K562 (cell line): ENCODE measurements around the gene C6orf47. TPM values are rescaled to one million over a fixed set of nuclear protein-coding genes. Genes with fewer than 3 reads are reported as not detected.

Experiments used
- CAMTA2 ChIP-seq: fragments of 250-450 bp; sonication (Bioruptor Pico); conservative IDR thresholded peaks from 2 replicates; pipeline ENCODE4 v1.5.1; 2022
- DPF2 ChIP-seq: fragments of 450-650 bp; IDR thresholded peaks from 2 replicates; pipeline ENCODE4 v1.6.1; 2016
- MAFF ChIP-seq: IDR thresholded peaks from 2 replicates; pipeline ENCODE4 v1.6.1; 2012; ENCODE audit warnings: low read length, improper control_type of control experiment
- MEF2D ChIP-seq: conservative IDR thresholded peaks from 2 replicates; pipeline ENCODE4 v1.6.1; 2016; ENCODE audit warnings: low read depth, missing genetic modification characterization, missing compliant biosample characterization
- RBM25 ChIP-seq: fragments of 200-400 bp; formaldehyde crosslinking; IDR thresholded peaks from 2 replicates; pipeline ENCODE4 v1.6.1; 2018; ENCODE audit warnings: low read length, low read depth, moderate library complexity; ENCODE audit not compliant: severe bottlenecking
- RBM34 ChIP-seq: fragments of 200-400 bp; formaldehyde crosslinking; IDR thresholded peaks from 2 replicates; pipeline ENCODE4 v1.6.1; 2018; ENCODE audit warnings: low read length, borderline replicate concordance; ENCODE audit not compliant: insufficient read depth
- SIX5 ChIP-seq, 2 experiments: IDR thresholded peaks; 2 replicates each; pipeline ENCODE4 v1.6.1; 2011; ENCODE audit warnings: low read length in 2 of 2, borderline replicate concordance in 1 of 2, low read depth in 1 of 2, mild to moderate bottlenecking in 1 of 2, moderate library complexity in 1 of 2; ENCODE audit not compliant: insufficient read depth in 1 of 2
- XRCC5 ChIP-seq: fragments of 200-400 bp; formaldehyde crosslinking; IDR thresholded peaks from 2 replicates; pipeline ENCODE4 v1.6.1; 2017; ENCODE audit warnings: low read depth, mild to moderate bottlenecking, low read length
- ZNF354B ChIP-seq: fragments of 250-450 bp; sonication (Bioruptor Pico); IDR thresholded peaks from 2 replicates; pipeline ENCODE4 v1.4.0; 2020
- ZNF431 ChIP-seq: sonication (generic); formaldehyde crosslinking; IDR thresholded peaks from 2 replicates; pipeline ENCODE4 v1.8.0; 2022; ENCODE audit warnings: mild to moderate bottlenecking, missing genetic modification reagents
- ZNF766 ChIP-seq: fragments of 200-800 bp; sonication (Bioruptor generic); conservative IDR thresholded peaks from 2 replicates; pipeline ENCODE4 v1.6.1; 2016; ENCODE audit warnings: missing genetic modification characterization, missing compliant biosample characterization
- polyA plus RNA-seq, 8 experiments: library from polyadenylated mRNA; depleted of rRNA in 4 of 8; stranded (reverse) in 5 of 8; unstranded in 3 of 8; fragments of >200 nt; fragmentation: Nextera tagmentation in 2 of 8; fragmentation: Illumina TruSeq in 1 of 8; extraction: Ambion mirVana in 2 of 8; extraction: Trizol in 1 of 8; gene quantifications; 2 replicates each; pipeline versions ENCODE4 v1.2.1 to v1.2.3, GENCODE V29; 2011 to 2014; ENCODE audit warnings: inconsistent platforms in 1 of 8, missing spikeins in 1 of 8
- total RNA-seq, 7 experiments: library from RNA; depleted of rRNA in 6 of 7; stranded (reverse); fragments of >200 nt in 6 of 7; fragmentation: Illumina TruSeq in 2 of 7; extraction: Trizol in 2 of 7; gene quantifications; 2 replicates each; pipeline versions ENCODE4 v1.2.1 to v1.2.3, GENCODE V29; 2011 to 2021; ENCODE audit warnings: low replicate concordance in 1 of 7
- TF ChIP-seq, protein P1 (sequence below), 2 experiments: fragments of 450-650 bp; IDR thresholded peaks; 2 replicates each; pipeline ENCODE4 v1.6.1; 2018; ENCODE audit warnings: mild to moderate bottlenecking in 2 of 2, low read depth in 1 of 2; ENCODE audit not compliant: partially characterized antibody in 2 of 2
- TF ChIP-seq, protein P2 (sequence below): fragments of 250-450 bp; sonication (Bioruptor Pico); IDR thresholded peaks from 2 replicates; pipeline ENCODE4 v1.5.0; 2021; ENCODE audit warnings: mild to moderate bottlenecking, borderline replicate concordance
- TF ChIP-seq, protein P3 (sequence below): fragments of 250-450 bp; sonication (Bioruptor Pico); IDR thresholded peaks from 2 replicates; pipeline ENCODE4 v1.5.0; 2021; ENCODE audit warnings: mild to moderate bottlenecking, moderate library complexity
- TF ChIP-seq, protein P4 (sequence below): fragments of 450-650 bp; formaldehyde crosslinking; IDR thresholded peaks from 2 replicates; pipeline ENCODE4 v1.4.0; 2020; ENCODE audit warnings: mild to moderate bottlenecking
- TF ChIP-seq, protein P5 (sequence below): fragments of 250-450 bp; sonication (Bioruptor Pico); IDR thresholded peaks from 2 replicates; pipeline ENCODE4 v1.9.0; 2021; ENCODE audit warnings: mild to moderate bottlenecking

Gene C6orf47
- total and polyA plus RNA-seq, 9 of the 15 experiments (the other 6 are each of a cell fraction or from before 2014, with no cell fraction given), result 0.14 to 43.8 (median 27.0) TPM

GRCh38 chr6:31620586-31621319, 39.8 kb downstream of the C6orf47 start, which contains the start of gene PRRC2A (continued):
- TF ChIP-seq, protein P1, sequence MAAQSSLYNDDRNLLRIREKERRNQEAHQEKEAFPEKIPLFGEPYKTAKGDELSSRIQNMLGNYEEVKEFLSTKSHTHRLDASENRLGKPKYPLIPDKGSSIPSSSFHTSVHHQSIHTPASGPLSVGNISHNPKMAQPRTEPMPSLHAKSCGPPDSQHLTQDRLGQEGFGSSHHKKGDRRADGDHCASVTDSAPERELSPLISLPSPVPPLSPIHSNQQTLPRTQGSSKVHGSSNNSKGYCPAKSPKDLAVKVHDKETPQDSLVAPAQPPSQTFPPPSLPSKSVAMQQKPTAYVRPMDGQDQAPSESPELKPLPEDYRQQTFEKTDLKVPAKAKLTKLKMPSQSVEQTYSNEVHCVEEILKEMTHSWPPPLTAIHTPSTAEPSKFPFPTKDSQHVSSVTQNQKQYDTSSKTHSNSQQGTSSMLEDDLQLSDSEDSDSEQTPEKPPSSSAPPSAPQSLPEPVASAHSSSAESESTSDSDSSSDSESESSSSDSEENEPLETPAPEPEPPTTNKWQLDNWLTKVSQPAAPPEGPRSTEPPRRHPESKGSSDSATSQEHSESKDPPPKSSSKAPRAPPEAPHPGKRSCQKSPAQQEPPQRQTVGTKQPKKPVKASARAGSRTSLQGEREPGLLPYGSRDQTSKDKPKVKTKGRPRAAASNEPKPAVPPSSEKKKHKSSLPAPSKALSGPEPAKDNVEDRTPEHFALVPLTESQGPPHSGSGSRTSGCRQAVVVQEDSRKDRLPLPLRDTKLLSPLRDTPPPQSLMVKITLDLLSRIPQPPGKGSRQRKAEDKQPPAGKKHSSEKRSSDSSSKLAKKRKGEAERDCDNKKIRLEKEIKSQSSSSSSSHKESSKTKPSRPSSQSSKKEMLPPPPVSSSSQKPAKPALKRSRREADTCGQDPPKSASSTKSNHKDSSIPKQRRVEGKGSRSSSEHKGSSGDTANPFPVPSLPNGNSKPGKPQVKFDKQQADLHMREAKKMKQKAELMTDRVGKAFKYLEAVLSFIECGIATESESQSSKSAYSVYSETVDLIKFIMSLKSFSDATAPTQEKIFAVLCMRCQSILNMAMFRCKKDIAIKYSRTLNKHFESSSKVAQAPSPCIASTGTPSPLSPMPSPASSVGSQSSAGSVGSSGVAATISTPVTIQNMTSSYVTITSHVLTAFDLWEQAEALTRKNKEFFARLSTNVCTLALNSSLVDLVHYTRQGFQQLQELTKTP (IDR thresholded peaks at IDR 0.05; ENCODE audit: low read depth in 1 of 2, partially characterized antibody in 2 of 2), result no peak
- TF ChIP-seq, protein P2, sequence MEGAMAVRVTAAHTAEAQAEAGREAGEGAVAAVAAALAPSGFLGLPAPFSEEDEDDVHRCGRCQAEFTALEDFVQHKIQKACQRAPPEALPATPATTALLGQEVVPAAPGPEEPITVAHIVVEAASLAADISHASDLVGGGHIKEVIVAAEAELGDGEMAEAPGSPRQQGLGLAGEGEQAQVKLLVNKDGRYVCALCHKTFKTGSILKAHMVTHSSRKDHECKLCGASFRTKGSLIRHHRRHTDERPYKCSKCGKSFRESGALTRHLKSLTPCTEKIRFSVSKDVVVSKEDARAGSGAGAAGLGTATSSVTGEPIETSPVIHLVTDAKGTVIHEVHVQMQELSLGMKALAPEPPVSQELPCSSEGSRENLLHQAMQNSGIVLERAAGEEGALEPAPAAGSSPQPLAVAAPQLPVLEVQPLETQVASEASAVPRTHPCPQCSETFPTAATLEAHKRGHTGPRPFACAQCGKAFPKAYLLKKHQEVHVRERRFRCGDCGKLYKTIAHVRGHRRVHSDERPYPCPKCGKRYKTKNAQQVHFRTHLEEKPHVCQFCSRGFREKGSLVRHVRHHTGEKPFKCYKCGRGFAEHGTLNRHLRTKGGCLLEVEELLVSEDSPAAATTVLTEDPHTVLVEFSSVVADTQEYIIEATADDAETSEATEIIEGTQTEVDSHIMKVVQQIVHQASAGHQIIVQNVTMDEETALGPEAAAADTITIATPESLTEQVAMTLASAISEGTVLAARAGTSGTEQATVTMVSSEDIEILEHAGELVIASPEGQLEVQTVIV, result no peak
- no peak for TF ChIP-seq SIX5 (IDR thresholded peaks at IDR 0.05; ENCODE audit: borderline replicate concordance in 1 of 2, insufficient read depth in 1 of 2, low read depth in 1 of 2, low read length in 2 of 2)
- TF ChIP-seq ZNF766, result peak; percentile 54; the same call in 1 of the 2 replicates
- TF ChIP-seq ZNF354B (CRISPR knock-in tag), result no peak
- no peak for TF ChIP-seq MAFF
- no peak for TF ChIP-seq MEF2D (tag)
- TF ChIP-seq RBM25, result no peak
- no peak for TF ChIP-seq CAMTA2 (CRISPR knock-in tag)
- no peak for TF ChIP-seq XRCC5
- TF ChIP-seq, protein P3, sequence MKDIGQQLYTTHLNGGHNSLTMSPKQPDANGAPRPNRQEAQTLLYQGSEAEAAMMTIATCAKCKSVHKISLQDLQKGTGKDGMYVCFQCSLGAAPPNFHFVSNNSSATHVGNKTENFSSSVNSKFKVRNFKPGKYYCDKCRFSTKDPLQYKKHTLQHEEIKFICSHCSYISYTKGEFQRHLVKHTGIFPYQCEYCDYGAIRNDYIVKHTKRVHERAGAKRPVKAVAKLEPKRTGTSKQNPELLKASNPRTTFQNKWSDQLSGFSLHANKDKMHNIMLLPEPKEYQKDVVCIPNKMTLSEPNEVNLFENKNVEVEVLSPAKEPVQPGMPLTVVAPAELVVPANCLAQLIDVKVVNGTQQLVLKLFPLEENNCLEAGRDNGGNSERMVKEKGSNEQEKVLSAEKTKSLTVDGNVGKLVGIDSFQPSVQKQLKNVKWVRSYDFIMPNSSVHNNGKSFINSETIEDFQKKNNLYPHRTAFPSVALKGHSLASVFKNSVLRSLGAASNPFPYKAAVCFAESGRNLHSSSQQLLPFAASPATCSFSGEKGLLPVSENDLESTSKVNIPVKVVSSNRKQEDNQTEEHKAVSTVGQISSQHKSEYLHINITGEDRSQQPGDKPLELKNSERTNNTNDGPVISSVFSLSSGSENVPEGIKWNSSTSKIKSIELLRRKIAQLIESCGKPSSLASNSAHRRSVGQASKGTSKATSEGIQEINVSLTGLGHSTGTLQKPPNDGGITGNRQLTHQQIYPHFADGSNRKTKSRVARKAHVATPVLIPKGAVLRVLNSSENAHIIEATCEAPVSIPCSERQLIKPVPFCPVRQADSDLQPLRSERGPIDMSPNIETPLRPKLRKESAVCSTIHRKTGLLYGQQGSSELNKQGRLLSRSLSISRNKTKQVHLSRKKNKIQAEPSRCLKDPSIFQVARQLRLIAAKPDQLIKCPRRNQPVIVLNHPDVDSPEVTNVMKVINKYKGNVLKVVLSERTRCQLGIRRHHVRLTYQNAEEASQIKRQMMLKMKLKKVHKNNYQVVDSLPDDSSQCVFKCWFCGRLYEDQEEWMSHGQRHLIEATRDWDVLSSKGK (CRISPR knock-in tag), result no peak
- no peak for TF ChIP-seq ZNF431 (CRISPR knock-in tag)
- TF ChIP-seq, protein P4, sequence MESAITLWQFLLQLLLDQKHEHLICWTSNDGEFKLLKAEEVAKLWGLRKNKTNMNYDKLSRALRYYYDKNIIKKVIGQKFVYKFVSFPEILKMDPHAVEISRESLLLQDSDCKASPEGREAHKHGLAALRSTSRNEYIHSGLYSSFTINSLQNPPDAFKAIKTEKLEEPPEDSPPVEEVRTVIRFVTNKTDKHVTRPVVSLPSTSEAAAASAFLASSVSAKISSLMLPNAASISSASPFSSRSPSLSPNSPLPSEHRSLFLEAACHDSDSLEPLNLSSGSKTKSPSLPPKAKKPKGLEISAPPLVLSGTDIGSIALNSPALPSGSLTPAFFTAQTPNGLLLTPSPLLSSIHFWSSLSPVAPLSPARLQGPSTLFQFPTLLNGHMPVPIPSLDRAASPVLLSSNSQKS (CRISPR knock-in tag), result no peak
- no peak for TF ChIP-seq RBM34
- 0 out of 2 replicates have a peak, but pooled peaks have one; percentile 42 for TF ChIP-seq DPF2
- TF ChIP-seq, protein P5, sequence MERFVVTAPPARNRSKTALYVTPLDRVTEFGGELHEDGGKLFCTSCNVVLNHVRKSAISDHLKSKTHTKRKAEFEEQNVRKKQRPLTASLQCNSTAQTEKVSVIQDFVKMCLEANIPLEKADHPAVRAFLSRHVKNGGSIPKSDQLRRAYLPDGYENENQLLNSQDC, result peak; percentile 86; the same call in 1 of the 2 replicates
